Activated CD8-positive, alpha-beta memory T cell treated with anti-CD3 and anti-CD28 coated beads, Interleukin-2, amount 10 ng/mL, durations not matched to agents 7 days and 5 days (primary cell): ENCODE results near the gene RICTOR. TPM values are rescaled to one million over a fixed set of nuclear protein-coding genes. Genes with fewer than 3 reads are reported as not detected.

Experiments
- ATAC-seq: fragments of 150-1000 bp; cut with Tn5 transposase; one replicate; pipeline ENCODE4 v1.10.0; 2021; ENCODE audit warnings: moderate library complexity
- CTCF ChIA-PET: fragments of 350-600 bp; sonication (Branson Sonifier 250); formaldehyde crosslinking; loops from one replicate; lab custom pipeline; 2021; ENCODE audit warnings: antibody characterized with exemption; lab: Charles Lee
- DNase-seq: peaks from one replicate; pipeline ENCODE4 v3.0.0-alpha.2; 2020
- H3K27ac Mint-ChIP-seq: one replicate; pipeline ENCODE4 v1.8.0; 2021; ENCODE audit warnings: mild to moderate bottlenecking, mixed read lengths
- H3K27me3 Mint-ChIP-seq: one replicate; pipeline ENCODE4 v1.8.0; 2021; ENCODE audit warnings: mixed read lengths
- H3K36me3 Mint-ChIP-seq: one replicate; pipeline ENCODE4 v1.8.0; 2021; ENCODE audit warnings: mild to moderate bottlenecking, mixed read lengths
- H3K4me1 Mint-ChIP-seq: one replicate; pipeline ENCODE4 v1.8.0; 2021; ENCODE audit warnings: mixed read lengths
- H3K4me3 Mint-ChIP-seq: one replicate; pipeline ENCODE4 v1.8.0; 2021; ENCODE audit warnings: mild to moderate bottlenecking, moderate library complexity, mixed read lengths
- H3K9me3 Mint-ChIP-seq: one replicate; pipeline ENCODE4 v1.8.0; 2022; ENCODE audit warnings: low read depth, mixed read lengths
- total RNA-seq, 2 experiments: library from RNA; stranded (reverse); gene quantifications; one replicate each; pipeline ENCODE4 v1.2.3, GENCODE V29; 2021

The RICTOR gene
- total RNA-seq, 2 experiments from 2014 or later = 40.2 to 50.5 TPM

GRCh38 chr5:38961691-38962090 lies 112.5 kb downstream of the RICTOR start:
- DNase-seq (no peak), ATAC-seq (no peak)
- Mint-ChIP-seq H3K36me3 (peaks cover 41% of the 10 kb centered on the region), H3K4me1 (no peaks in the 10 kb centered on the region), H3K27me3 (no peaks in the 10 kb centered on the region), H3K4me3 (no peak overlapping the region), H3K27ac (no peak overlapping the region), H3K9me3 (no peaks in the 10 kb centered on the region)
- CTCF ChIA-PET = no interaction called here

- Mint-ChIP-seq H3K27me3 (no peaks in the 10 kb centered on the region), H3K9me3 (no peaks in the 10 kb centered on the region), H3K27ac (no peak overlapping the region), H3K36me3 (peaks cover 48% of the 10 kb centered on the region), H3K4me3 (no peak overlapping the region), H3K4me1 (no peaks in the 10 kb centered on the region)
- no peak for ATAC-seq
- CTCF ChIA-PET = no interaction called here
- no peak for DNase-seq
Observed at GRCh38 chr5:38953426-38954012, 120.7 kb downstream of the RICTOR start.

GRCh38 chr5:38948501-38948900 lies 125.7 kb downstream of the RICTOR start:
- CTCF ChIA-PET = interaction anchor here (1.1 kb wide), 1 partner anchor 132 kb away, joined by 3 read pairs; no protein-coding TSS in a partner anchor
- ATAC-seq = no peak
- Mint-ChIP-seq H3K27me3 (no peaks in the 10 kb centered on the region), H3K9me3 (no peaks in the 10 kb centered on the region), H3K4me3 (no peak overlapping the region), H3K36me3 (peaks cover 52% of the 10 kb centered on the region), H3K27ac (no peak overlapping the region), H3K4me1 (peaks cover 11% of the 10 kb centered on the region)
- no peak for DNase-seq

GRCh38 chr5:38944282-38944681 lies 129.9 kb downstream of the RICTOR start:
- CTCF ChIA-PET = interaction anchor here (1.1 kb wide), 1 partner anchor 21 kb away, joined by 3 read pairs; no protein-coding TSS in a partner anchor
- no peak for ATAC-seq
- peaks cover 16% of the 10 kb centered on the region for H3K4me1 Mint-ChIP-seq
- no peak overlapping the region for H3K27ac Mint-ChIP-seq
- no peaks in the 10 kb centered on the region for H3K9me3 Mint-ChIP-seq
- H3K36me3 Mint-ChIP-seq = peaks cover 43% of the 10 kb centered on the region
- no peak for DNase-seq
- H3K27me3 Mint-ChIP-seq = no peaks in the 10 kb centered on the region
- H3K4me3 Mint-ChIP-seq = no peak overlapping the region

GRCh38 chr5:38941912-38942311 lies 132.3 kb downstream of the RICTOR start:
- CTCF ChIA-PET = no interaction called here
- ATAC-seq (no peak), DNase-seq (no peak)
- Mint-ChIP-seq H3K4me1 (peaks cover 16% of the 10 kb centered on the region), H3K36me3 (peaks cover 41% of the 10 kb centered on the region), H3K4me3 (no peak overlapping the region), H3K27ac (no peak overlapping the region), H3K27me3 (no peaks in the 10 kb centered on the region), H3K9me3 (no peaks in the 10 kb centered on the region)

- ATAC-seq = no peak
- no peak overlapping the region for H3K27ac Mint-ChIP-seq
- no peak overlapping the region for H3K4me3 Mint-ChIP-seq
- H3K27me3 Mint-ChIP-seq = no peaks in the 10 kb centered on the region
- DNase-seq = no peak
- H3K4me1 Mint-ChIP-seq = peaks cover 7% of the 10 kb centered on the region
- H3K36me3 Mint-ChIP-seq = peaks cover 34% of the 10 kb centered on the region
- CTCF ChIA-PET = interaction anchor here (1.0 kb wide), 1 partner anchor 58 kb away, joined by 3 read pairs; no protein-coding TSS in a partner anchor
- no peaks in the 10 kb centered on the region for H3K9me3 Mint-ChIP-seq
Observed at GRCh38 chr5:38940230-38940858, 133.9 kb downstream of the RICTOR start.

GRCh38 chr5:38938973-38939372 lies 135.2 kb downstream of the RICTOR start:
- H3K27ac Mint-ChIP-seq = no peak overlapping the region
- no peak overlapping the region for H3K4me3 Mint-ChIP-seq
- H3K27me3 Mint-ChIP-seq = no peaks in the 10 kb centered on the region
- no peak for ATAC-seq
- no peak for DNase-seq
- H3K9me3 Mint-ChIP-seq = no peaks in the 10 kb centered on the region
- peaks cover 28% of the 10 kb centered on the region for H3K36me3 Mint-ChIP-seq
- CTCF ChIA-PET = interaction anchor here (1.0 kb wide), 1 partner anchor 17 kb away, joined by 3 read pairs; no protein-coding TSS in a partner anchor
- H3K4me1 Mint-ChIP-seq = peaks cover 5% of the 10 kb centered on the region

- no peak for ATAC-seq
- DNase-seq = no peak
- Mint-ChIP-seq H3K9me3 (no peaks in the 10 kb centered on the region), H3K27me3 (no peaks in the 10 kb centered on the region), H3K4me1 (peaks cover 5% of the 10 kb centered on the region), H3K27ac (no peak overlapping the region), H3K4me3 (no peak overlapping the region), H3K36me3 (peaks cover 28% of the 10 kb centered on the region)
- CTCF ChIA-PET = interaction anchor here (1.0 kb wide), 1 partner anchor 16 kb away, joined by 3 read pairs; no protein-coding TSS in a partner anchor
Observed at GRCh38 chr5:38938424-38938823, 135.8 kb downstream of the RICTOR start.

- H3K4me3 Mint-ChIP-seq = no peak overlapping the region
- CTCF ChIA-PET = interaction anchor here (1.8 kb wide), 1 partner anchor 23 kb away, joined by 3 read pairs; no protein-coding TSS in a partner anchor
- no peaks in the 10 kb centered on the region for H3K27me3 Mint-ChIP-seq
- ATAC-seq = no peak
- peaks cover 6% of the 10 kb centered on the region for H3K4me1 Mint-ChIP-seq
- no peak overlapping the region for H3K27ac Mint-ChIP-seq
- H3K36me3 Mint-ChIP-seq = peaks cover 16% of the 10 kb centered on the region
- no peak for DNase-seq
- H3K9me3 Mint-ChIP-seq = no peaks in the 10 kb centered on the region
Observed at GRCh38 chr5:38936269-38936668, 137.9 kb downstream of the RICTOR start.

- DNase-seq = no peak
- peaks cover 5% of the 10 kb centered on the region for H3K4me1 Mint-ChIP-seq
- peaks cover 3% of the 10 kb centered on the region for H3K27me3 Mint-ChIP-seq
- peaks cover 13% of the 10 kb centered on the region for H3K36me3 Mint-ChIP-seq
- no peaks in the 10 kb centered on the region for H3K9me3 Mint-ChIP-seq
- no peak overlapping the region for H3K27ac Mint-ChIP-seq
- no peak for ATAC-seq
- CTCF ChIA-PET = no interaction called here
- no peak overlapping the region for H3K4me3 Mint-ChIP-seq
Observed at GRCh38 chr5:38935437-38935836, 138.8 kb downstream of the RICTOR start.

- Mint-ChIP-seq H3K4me3 (no peak overlapping the region), H3K36me3 (peaks cover 9% of the 10 kb centered on the region), H3K27me3 (peaks cover 15% of the 10 kb centered on the region), H3K27ac (no peak overlapping the region), H3K4me1 (peaks cover 5% of the 10 kb centered on the region), H3K9me3 (no peaks in the 10 kb centered on the region)
- DNase-seq = no peak
- CTCF ChIA-PET = no interaction called here
- ATAC-seq = no peak
Observed at GRCh38 chr5:38932854-38933408, 141.3 kb downstream of the RICTOR start.

- Mint-ChIP-seq H3K4me1 (peaks cover 5% of the 10 kb centered on the region), H3K27ac (no peak overlapping the region), H3K4me3 (no peak overlapping the region), H3K9me3 (no peaks in the 10 kb centered on the region), H3K36me3 (peaks cover 4% of the 10 kb centered on the region), H3K27me3 (peaks cover 18% of the 10 kb centered on the region)
- CTCF ChIA-PET = no interaction called here
- ATAC-seq = no peak
- DNase-seq = no peak
Observed at GRCh38 chr5:38931731-38932130, 142.5 kb downstream of the RICTOR start.

GRCh38 chr5:38929838-38930237 lies 144.4 kb downstream of the RICTOR start:
- H3K4me3 Mint-ChIP-seq = no peak overlapping the region
- H3K27me3 Mint-ChIP-seq = peaks cover 27% of the 10 kb centered on the region
- no peak overlapping the region for H3K27ac Mint-ChIP-seq
- no peaks in the 10 kb centered on the region for H3K9me3 Mint-ChIP-seq
- CTCF ChIA-PET = no interaction called here
- DNase-seq (no peak), ATAC-seq (no peak)
- no peaks in the 10 kb centered on the region for H3K36me3 Mint-ChIP-seq
- H3K4me1 Mint-ChIP-seq = peaks cover 5% of the 10 kb centered on the region

GRCh38 chr5:38927470-38927869 lies 146.7 kb downstream of the RICTOR start:
- Mint-ChIP-seq H3K4me1 (peaks cover 5% of the 10 kb centered on the region), H3K4me3 (no peak overlapping the region), H3K36me3 (no peaks in the 10 kb centered on the region), H3K9me3 (no peaks in the 10 kb centered on the region), H3K27ac (no peak overlapping the region), H3K27me3 (peaks cover 40% of the 10 kb centered on the region)
- DNase-seq = no peak
- CTCF ChIA-PET = no interaction called here
- ATAC-seq = no peak
